ENCODE measurements around the gene FBN2. TPM values are rescaled to one million over a fixed set of nuclear protein-coding genes. Genes with fewer than 3 reads are reported as not detected.

FBN2 gene
- total and polyA plus RNA-seq, 9 of the 15 experiments (the other 6 are each of a cell fraction or from before 2014, with no cell fraction given), result 0.01 to 0.09 TPM; not detected in 7

DNA sequence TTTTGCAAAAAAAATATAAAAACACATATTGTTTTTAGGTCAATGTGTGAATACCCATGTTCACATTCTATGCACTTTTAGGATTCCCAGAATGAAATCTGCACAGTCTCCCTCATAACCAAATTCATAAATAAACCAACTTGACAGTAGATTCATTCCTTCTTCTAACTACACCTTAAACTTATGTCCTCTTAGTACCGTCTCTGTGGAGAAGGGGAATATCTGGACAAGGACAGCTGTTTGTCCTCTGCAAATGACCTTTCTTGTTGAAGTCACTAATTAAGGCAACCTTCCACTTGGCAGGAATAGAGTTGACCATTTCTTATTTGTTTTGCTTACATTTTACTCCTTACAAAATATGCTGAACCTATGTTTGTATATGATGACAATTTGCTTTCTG, 71.1 kb downstream of the FBN2 start:
- no peaks in the 10 kb centered on the region for H4K20me1 ChIP-seq (replicated peaks; ENCODE audit: control insufficient read depth, insufficient read depth, low read length)
- H3K79me2 ChIP-seq (ENCODE audit: control insufficient read depth, insufficient read depth, low read length), result no peaks in the 10 kb centered on the region
- intact Hi-C loops (cut with micrococcal nuclease), result no loop called here
- 0% methylated on average over 1 of the region's 1 CpG for WGBS (ENCODE audit: insufficient coverage, low coverage, missing lambda C conversion rate)
- BruUV-seq (replicated peaks), result no TSS peak
- TF ChIP-seq JUNB (CRISPR knock-in tag; conservative IDR thresholded peaks at IDR 0.05), result no peak
- TF ChIP-seq, protein P1, sequence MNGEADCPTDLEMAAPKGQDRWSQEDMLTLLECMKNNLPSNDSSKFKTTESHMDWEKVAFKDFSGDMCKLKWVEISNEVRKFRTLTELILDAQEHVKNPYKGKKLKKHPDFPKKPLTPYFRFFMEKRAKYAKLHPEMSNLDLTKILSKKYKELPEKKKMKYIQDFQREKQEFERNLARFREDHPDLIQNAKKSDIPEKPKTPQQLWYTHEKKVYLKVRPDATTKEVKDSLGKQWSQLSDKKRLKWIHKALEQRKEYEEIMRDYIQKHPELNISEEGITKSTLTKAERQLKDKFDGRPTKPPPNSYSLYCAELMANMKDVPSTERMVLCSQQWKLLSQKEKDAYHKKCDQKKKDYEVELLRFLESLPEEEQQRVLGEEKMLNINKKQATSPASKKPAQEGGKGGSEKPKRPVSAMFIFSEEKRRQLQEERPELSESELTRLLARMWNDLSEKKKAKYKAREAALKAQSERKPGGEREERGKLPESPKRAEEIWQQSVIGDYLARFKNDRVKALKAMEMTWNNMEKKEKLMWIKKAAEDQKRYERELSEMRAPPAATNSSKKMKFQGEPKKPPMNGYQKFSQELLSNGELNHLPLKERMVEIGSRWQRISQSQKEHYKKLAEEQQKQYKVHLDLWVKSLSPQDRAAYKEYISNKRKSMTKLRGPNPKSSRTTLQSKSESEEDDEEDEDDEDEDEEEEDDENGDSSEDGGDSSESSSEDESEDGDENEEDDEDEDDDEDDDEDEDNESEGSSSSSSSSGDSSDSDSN (IDR thresholded peaks at IDR 0.05; ENCODE audit: borderline replicate concordance in 1 of 2, low read depth in 2 of 2, low read length in 2 of 2), result no peak
- TF ChIP-seq U2AF1 (optimal IDR thresholded peaks at IDR 0.05; ENCODE audit: low read depth, low read length), result no peak
- no peak for TF ChIP-seq ZNF134 (CRISPR knock-in tag; conservative IDR thresholded peaks at IDR 0.05)
- TF ChIP-seq KLF10 (CRISPR knock-in tag; IDR thresholded peaks at IDR 0.05), result no peak
- TF ChIP-seq ZZZ3 (IDR thresholded peaks at IDR 0.05), result no peak
- no peak for TF ChIP-seq HDAC2 (IDR thresholded peaks at IDR 0.05)
- no peak for TF ChIP-seq ADNP (tag; IDR thresholded peaks at IDR 0.05)
- TF ChIP-seq, protein P2, sequence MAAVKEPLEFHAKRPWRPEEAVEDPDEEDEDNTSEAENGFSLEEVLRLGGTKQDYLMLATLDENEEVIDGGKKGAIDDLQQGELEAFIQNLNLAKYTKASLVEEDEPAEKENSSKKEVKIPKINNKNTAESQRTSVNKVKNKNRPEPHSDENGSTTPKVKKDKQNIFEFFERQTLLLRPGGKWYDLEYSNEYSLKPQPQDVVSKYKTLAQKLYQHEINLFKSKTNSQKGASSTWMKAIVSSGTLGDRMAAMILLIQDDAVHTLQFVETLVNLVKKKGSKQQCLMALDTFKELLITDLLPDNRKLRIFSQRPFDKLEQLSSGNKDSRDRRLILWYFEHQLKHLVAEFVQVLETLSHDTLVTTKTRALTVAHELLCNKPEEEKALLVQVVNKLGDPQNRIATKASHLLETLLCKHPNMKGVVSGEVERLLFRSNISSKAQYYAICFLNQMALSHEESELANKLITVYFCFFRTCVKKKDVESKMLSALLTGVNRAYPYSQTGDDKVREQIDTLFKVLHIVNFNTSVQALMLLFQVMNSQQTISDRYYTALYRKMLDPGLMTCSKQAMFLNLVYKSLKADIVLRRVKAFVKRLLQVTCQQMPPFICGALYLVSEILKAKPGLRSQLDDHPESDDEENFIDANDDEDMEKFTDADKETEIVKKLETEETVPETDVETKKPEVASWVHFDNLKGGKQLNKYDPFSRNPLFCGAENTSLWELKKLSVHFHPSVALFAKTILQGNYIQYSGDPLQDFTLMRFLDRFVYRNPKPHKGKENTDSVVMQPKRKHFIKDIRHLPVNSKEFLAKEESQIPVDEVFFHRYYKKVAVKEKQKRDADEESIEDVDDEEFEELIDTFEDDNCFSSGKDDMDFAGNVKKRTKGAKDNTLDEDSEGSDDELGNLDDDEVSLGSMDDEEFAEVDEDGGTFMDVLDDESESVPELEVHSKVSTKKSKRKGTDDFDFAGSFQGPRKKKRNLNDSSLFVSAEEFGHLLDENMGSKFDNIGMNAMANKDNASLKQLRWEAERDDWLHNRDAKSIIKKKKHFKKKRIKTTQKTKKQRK (IDR thresholded peaks at IDR 0.05; ENCODE audit: borderline replicate concordance, low read depth, low read length), result no peak
- ATAC-seq (no peak), DNase-seq (ENCODE audit: extremely low read depth in 1 of 4, low spot score in 3 of 4) (no peak), FAIRE-seq (no peak)
- H3K4me2 ChIP-seq (ENCODE audit: insufficient read depth, low read length), result no peak overlapping the region
- no peak overlapping the region for H3K27ac ChIP-seq (ENCODE audit: extremely low read depth, low read depth, low read length)
- no peaks in the 10 kb centered on the region for H3K9me1 ChIP-seq (ENCODE audit: control insufficient read depth, insufficient read depth, low read length)
- ChIA-PET POLR2A (no interaction called here), CTCF (ENCODE audit: low intra/inter-chr PET ratio) (no interaction called here)
- H3K36me3 ChIP-seq (ENCODE audit: control insufficient read depth, insufficient read depth, low read length), result no peaks in the 10 kb centered on the region
- H3K27me3 ChIP-seq (ENCODE audit: control insufficient read depth in 2 of 2, insufficient read depth in 2 of 2, low read length in 2 of 2), result no peaks in the 10 kb centered on the region
- no peaks in the 10 kb centered on the region for H3K4me1 ChIP-seq (replicated peaks in 1 of 2; ENCODE audit: control insufficient read depth in 2 of 2, insufficient read depth in 2 of 2, low read length in 2 of 2)
- H3K9me3 ChIP-seq (replicated peaks; ENCODE audit: control insufficient read depth, insufficient read depth, low read depth, low read length), result 0 out of 2 replicates have a peak, but pooled peaks cover 2% of the 10 kb centered on the region
- in situ Hi-C loops (cut with MboI), result no loop called here
- H2AFZ ChIP-seq (ENCODE audit: low read depth, low read length), result no peak overlapping the region
- no peak overlapping the region for H3K9ac ChIP-seq (ENCODE audit: insufficient read depth in 1 of 2, low read depth in 2 of 2, low read length in 2 of 2)
- H3K4me3 ChIP-seq, result no peak overlapping the region
